COLO668 (cell line): Measurements from ENCODE around the gene RPS6KA5.

ENCODE experiments used
- DNase-seq: peaks from one replicate; lab custom pipeline; 2025; ENCODE audit not compliant: unreplicated experiment; lab: John Stamatoyannopoulos, UW

RPS6KA5 gene

GRCh38 chr14:90812109-90812508, 248.3 kb downstream of the RPS6KA5 start:
- no peak for DNase-seq

- DNase-seq: no peak
These were observed 248.8 kb downstream of the RPS6KA5 start for GRCh38 chr14:90811641-90812040.

DNA sequence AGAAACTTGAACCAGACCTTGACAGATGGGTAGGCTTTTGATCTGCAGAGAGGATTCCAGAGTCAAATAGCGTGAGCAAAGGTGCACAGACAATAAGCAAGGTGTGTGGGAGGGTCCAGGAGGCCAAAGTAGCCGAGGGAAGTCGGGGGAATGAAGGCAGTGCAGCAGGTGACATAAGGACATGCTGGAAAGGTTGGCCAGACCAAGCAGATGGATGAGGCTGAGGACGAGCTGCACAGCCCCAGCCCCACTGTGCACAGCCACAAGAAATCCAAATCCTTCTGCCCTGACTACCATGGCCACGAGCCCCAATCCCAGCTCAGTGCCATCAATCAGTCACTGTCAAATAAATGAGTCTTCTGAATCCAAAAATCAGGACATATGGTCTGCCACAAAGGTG, 249.6 kb downstream of the RPS6KA5 start:
- no peak for DNase-seq

- DNase-seq: no peak
These were observed 250.7 kb downstream of the RPS6KA5 start for GRCh38 chr14:90809530-90810312.

DNA sequence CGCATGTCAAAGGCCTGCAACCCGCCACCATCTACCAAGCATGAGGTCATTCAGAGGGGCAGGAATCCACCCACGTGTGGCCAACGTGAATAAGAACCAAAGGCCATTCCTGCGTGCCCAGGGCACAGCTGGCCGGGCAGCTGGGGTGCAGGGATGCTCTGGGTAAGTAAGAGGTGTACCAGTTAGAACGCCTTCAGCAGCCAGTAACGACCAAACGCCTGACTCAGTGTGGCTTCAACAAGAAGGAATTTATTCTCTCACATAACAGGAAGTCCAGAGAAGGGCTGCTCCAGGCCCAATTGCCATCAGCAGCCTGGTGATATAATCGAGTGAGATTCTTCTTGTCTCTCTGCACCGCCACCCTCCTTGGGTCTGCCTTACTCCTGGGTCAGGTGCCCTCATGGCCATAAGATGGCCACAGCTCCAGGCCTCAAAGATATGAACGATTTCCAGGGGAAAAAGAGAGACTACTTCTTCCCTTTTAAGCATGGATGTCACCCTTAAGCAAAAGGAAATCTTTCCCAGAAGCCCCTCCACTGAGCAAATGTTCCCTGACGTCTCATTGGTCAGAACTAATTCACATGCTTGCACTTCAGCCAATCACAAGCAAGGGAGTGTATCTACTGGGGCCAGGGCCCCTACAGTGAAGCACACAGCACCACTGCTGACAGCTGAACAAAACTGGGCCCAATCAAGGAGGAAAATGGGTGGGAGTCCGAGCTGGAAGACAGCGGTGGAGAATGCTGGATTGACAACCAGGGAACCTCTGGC, 251.5 kb downstream of the RPS6KA5 start:
- no peak for DNase-seq

DNA sequence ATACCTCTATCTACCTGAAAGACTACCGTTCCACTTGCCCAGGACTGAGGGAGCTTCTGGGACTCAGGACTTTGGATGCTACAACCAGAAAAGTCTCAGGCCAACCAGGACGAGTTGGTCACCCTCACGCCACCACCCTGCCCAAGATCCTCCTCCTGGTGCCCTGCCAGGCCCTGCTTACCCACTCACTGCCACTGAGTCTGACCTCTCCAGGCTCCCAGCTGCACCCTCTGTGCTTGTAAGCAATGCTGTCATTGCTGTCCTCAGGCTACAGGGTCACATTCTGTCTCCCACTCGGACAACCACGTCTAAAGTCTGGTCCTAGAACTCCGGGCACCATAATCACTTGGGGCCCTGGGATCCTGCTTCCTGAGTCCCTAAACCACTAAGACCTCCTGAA, 253.4 kb downstream of the RPS6KA5 start:
- DNase-seq: no peak

- DNase-seq: no peak
These were observed 254.5 kb downstream of the RPS6KA5 start for GRCh38 chr14:90805662-90806540.

DNA sequence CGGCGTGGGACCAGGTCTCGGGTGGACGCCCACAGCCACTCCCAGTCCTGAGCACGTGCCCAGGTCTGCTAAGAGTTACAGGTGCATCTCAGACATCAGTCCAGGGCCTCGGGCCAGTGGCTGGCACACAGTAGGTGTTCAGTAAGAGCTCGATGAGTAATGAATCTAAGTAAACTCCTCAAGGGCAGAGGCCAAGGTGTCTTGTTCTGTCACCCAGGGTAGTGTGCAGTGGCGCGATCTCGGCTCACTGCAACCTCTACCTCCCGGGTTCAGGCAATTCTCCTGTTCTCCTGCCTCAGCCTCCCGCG, 255.4 kb downstream of the RPS6KA5 start:
- DNase-seq: no peak

- DNase-seq: no peak
These were observed 256.0 kb downstream of the RPS6KA5 start for GRCh38 chr14:90804292-90805083.

GRCh38 chr14:90803249-90803648, 257.2 kb downstream of the RPS6KA5 start:
- no peak for DNase-seq

DNA sequence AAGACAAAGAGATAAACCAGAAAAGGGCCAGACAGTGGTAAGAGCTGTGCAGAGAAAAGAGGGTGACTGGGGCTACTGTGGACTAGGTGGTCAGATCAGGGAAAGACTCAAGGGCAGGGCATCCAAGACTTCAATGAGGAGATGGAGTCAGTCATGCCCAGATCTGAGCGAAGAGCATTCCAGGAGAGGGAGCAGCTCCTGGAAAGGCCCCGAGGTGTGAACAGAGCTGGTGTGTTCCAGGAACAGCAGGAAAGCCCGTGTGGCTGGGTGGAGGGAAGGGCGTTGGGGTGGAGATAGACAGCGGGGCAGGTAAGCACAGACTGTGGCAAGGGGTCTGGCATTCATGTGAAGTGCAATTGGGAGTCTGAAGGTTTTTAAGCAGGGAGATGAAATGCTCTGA, 261.0 kb downstream of the RPS6KA5 start:
- no peak for DNase-seq

DNA sequence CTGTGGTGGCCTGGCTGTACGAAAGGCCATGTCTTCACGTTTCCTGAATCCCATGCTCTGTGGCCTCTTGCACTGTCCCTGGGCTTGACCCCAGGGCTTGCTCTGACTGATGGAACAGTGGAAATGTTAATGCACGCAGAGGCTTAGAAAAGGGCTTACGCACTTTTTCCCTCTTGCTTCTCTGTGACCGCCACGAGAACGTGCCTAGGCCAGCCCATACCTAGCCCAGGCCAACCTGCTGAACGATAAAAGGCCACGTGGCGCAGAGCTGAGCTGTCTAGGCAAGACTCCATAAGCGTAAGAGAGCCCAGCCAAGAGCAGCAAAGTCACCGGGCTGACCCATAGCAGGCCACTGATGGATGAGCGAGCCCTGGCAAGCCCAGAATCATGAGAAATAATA, 262.5 kb downstream of the RPS6KA5 start:
- no peak for DNase-seq
